PC-9 (cell line): ENCODE measurements around the gene DENND1A.

Experiments used
- EZH2 ChIP-seq: fragments of 200-600 bp; sonication (generic); IDR thresholded peaks from 2 replicates; pipeline ENCODE4 v1.8.0; 2017; ENCODE audit warnings: antibody characterized with exemption, low read depth
- TF ChIP-seq, protein P1 (sequence below): fragments of 200-600 bp; sonication (generic); conservative IDR thresholded peaks from 2 replicates; pipeline ENCODE4 v1.6.1; 2017; ENCODE audit warnings: mixed run types, antibody characterized with exemption, mild to moderate bottlenecking, moderate library complexity

DNA sequence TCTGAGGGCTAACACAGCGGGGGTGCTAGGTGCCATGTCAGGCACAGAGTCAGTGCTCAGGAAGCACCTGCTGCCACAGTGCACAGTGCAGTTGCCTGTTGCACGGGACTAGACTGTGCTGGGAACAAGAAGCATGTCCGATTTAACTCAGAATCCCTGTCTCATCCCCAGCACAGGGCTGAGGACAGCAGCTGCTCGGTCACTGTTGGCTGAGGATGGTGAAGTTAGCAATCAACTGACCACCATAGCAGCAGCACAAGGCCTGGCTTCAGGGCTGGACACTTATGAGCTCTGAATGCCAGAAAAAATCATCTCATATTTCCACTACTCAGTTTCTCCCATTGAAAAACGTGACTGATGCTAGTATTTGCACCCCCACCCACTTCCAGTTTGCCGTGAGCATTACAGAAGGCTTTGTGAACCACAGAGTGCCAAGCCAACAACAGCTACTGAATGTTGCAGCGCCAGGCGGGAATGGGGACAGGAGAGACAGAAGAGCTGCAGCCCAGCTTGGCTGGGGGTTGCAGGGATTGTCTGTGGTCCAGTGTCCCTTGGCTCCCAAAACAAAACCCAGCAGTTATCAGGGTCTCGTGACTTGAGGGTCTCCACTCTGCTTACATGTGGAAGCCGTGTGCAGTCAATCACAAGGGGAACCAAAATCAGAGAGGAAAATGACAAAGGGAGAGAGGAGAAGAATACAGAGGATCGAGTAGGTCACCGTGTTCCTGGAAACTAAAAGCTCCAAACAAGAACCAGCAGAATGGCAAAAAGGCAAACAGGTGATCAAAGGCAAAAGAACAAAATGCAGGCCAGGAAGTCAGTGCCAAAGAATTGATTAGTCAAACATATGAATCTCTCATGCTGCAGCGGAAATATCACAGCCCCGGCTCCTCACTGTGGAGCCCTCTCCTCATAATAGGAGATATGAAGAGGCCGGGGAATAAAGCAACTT is 418.3 kb downstream of the DENND1A start:
- TF ChIP-seq, protein P1, sequence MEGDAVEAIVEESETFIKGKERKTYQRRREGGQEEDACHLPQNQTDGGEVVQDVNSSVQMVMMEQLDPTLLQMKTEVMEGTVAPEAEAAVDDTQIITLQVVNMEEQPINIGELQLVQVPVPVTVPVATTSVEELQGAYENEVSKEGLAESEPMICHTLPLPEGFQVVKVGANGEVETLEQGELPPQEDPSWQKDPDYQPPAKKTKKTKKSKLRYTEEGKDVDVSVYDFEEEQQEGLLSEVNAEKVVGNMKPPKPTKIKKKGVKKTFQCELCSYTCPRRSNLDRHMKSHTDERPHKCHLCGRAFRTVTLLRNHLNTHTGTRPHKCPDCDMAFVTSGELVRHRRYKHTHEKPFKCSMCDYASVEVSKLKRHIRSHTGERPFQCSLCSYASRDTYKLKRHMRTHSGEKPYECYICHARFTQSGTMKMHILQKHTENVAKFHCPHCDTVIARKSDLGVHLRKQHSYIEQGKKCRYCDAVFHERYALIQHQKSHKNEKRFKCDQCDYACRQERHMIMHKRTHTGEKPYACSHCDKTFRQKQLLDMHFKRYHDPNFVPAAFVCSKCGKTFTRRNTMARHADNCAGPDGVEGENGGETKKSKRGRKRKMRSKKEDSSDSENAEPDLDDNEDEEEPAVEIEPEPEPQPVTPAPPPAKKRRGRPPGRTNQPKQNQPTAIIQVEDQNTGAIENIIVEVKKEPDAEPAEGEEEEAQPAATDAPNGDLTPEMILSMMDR: no peak
- TF ChIP-seq EZH2: no peak
